Ishikawa (cell line): ENCODE results near the gene LPGAT1.

ENCODE experiments used
- CEBPB ChIP-seq: IDR thresholded peaks from 2 replicates; pipeline ENCODE4 v1.6.1; 2012
- CREB1 ChIP-seq: IDR thresholded peaks from 2 replicates; pipeline ENCODE4 v1.6.1; 2012; ENCODE audit warnings: low read depth
- EGR1 ChIP-seq: IDR thresholded peaks from 2 replicates; pipeline ENCODE4 v1.6.1; 2012
- EP300 ChIP-seq: IDR thresholded peaks from 2 replicates; pipeline ENCODE4 v1.6.1; 2012; ENCODE audit warnings: borderline replicate concordance
- FOXM1 ChIP-seq: IDR thresholded peaks from 2 replicates; pipeline ENCODE4 v1.6.1; 2012; ENCODE audit warnings: low read depth, borderline replicate concordance
- MAX ChIP-seq: IDR thresholded peaks from 2 replicates; pipeline ENCODE4 v1.6.1; 2012
- NFIC ChIP-seq: IDR thresholded peaks from 2 replicates; pipeline ENCODE4 v1.6.1; 2012
- RAD21 ChIP-seq: IDR thresholded peaks from 2 replicates; pipeline ENCODE4 v1.6.1; 2012; ENCODE audit warnings: low read depth
- REST ChIP-seq: IDR thresholded peaks from 2 replicates; pipeline ENCODE4 v1.6.1; 2012; ENCODE audit warnings: low read depth, mild to moderate bottlenecking
- TAF1 ChIP-seq: IDR thresholded peaks from 2 replicates; pipeline ENCODE4 v1.6.1; 2012; ENCODE audit warnings: low read depth, mild to moderate bottlenecking
- TEAD4 ChIP-seq: IDR thresholded peaks from 2 replicates; pipeline ENCODE4 v1.6.1; 2012
- USF1 ChIP-seq: IDR thresholded peaks from 2 replicates; pipeline ENCODE4 v1.6.1; 2012
- YY1 ChIP-seq: IDR thresholded peaks from 2 replicates; pipeline ENCODE4 v1.6.1; 2012; ENCODE audit warnings: low read depth

GRCh38 chr1:211843507-211844298 is 13.1 kb upstream of the LPGAT1 start:
- TF ChIP-seq REST (no peak), USF1 (no peak), MAX (no peak), EP300 (no peak), CEBPB (no peak), YY1 (no peak), RAD21 (no peak), EGR1 (no peak), FOXM1 (no peak), TAF1 (no peak), NFIC (no peak), CREB1 (no peak), TEAD4 (no peak)
